Mammary epithelial cell (primary cell): ENCODE measurements around the gene CTNNA1.

Experiments used
- CTCF ChIP-seq, 2 donors: IDR thresholded peaks in 1 of 2; conservative IDR thresholded peaks in 1 of 2; 2 replicates each; pipeline ENCODE4 v1.5.1; 2011 to 2012; ENCODE audit warnings: inconsistent platforms in 2 of 2, low read length in 2 of 2, mild to moderate bottlenecking in 2 of 2, control low read depth in 1 of 2, low read depth in 1 of 2; ENCODE audit not compliant: insufficient read depth in 1 of 2; ENCODE audit errors: extremely low read depth in 1 of 2
- EZH2 ChIP-seq: IDR thresholded peaks from 2 replicates; pipeline ENCODE4 v1.6.1; 2012; ENCODE audit warnings: low read length, inconsistent platforms, borderline replicate concordance

- no peak for TF ChIP-seq EZH2
- no peak for TF ChIP-seq CTCF (conservative IDR thresholded peaks at IDR 0.05 in 1 of 2, IDR thresholded peaks at IDR 0.05 in 1 of 2; ENCODE audit: extremely low read depth in 1 of 2, insufficient read depth in 1 of 2, low read depth in 1 of 2, low read length in 2 of 2)
Observed at GRCh38 chr5:138925090-138925635, 171.9 kb downstream of the CTNNA1 start.
